B cell (primary cell): ENCODE results near the gene PLCXD3. TPM values are rescaled to one million over a fixed set of nuclear protein-coding genes. Genes with fewer than 3 reads are reported as not detected.

Experiments
- ATAC-seq: fragments of 200-7000 bp; cut with Tn5 transposase; one replicate; pipeline ENCODE4 v1.10.0; 2021; ENCODE audit warnings: low read depth, mild to moderate bottlenecking, moderate number of reproducible peaks, moderate library complexity
- CTCF ChIA-PET: fragments of 350-600 bp; sonication (Branson Sonifier 250); formaldehyde crosslinking; loops from one replicate; lab custom pipeline; 2021; ENCODE audit warnings: antibody characterized with exemption, inconsistent platforms; lab: Charles Lee
- POLR2A ChIA-PET: fragments of 350-600 bp; sonication (Branson Sonifier 250); formaldehyde crosslinking; loops from one replicate; lab custom pipeline; 2021; ENCODE audit warnings: antibody characterized with exemption; lab: Charles Lee
- DNase-seq: peaks from one replicate; pipeline ENCODE4 v3.0.0; 2013
- H2AFZ ChIP-seq: 2 replicates; pipeline ENCODE4 v1.6.1; 2012; ENCODE audit warnings: mild to moderate bottlenecking, low read depth, low read length; ENCODE audit not compliant: insufficient read depth, poor library complexity, severe bottlenecking
- H3K27ac ChIP-seq, 2 donors: 1 replicate in 1 of 2; 2 replicates in 1 of 2; pipeline ENCODE4 v1.5.1; 2012 to 2013; ENCODE audit warnings: low read length in 2 of 2, mild to moderate bottlenecking in 2 of 2, moderate library complexity in 1 of 2
- H3K27me3 ChIP-seq, 4 experiments: fragments of 200-600 bp in 1 of 4; sonication (generic) in 1 of 4; replicated peaks in 1 of 4; 1 replicate in 2 of 4; 2 replicates in 2 of 4; pipeline versions ENCODE4 v1.6.1 to v1.7.0; 2013 to 2016; ENCODE audit warnings: low read length in 3 of 4, mild to moderate bottlenecking in 2 of 4, mixed read lengths in 1 of 4, moderate library complexity in 1 of 4; ENCODE audit not compliant: insufficient read depth in 4 of 4, control insufficient read depth in 3 of 4; ENCODE audit errors: control extremely low read depth in 1 of 4
- H3K36me3 ChIP-seq, 2 experiments: replicated peaks in 1 of 2; 1 replicate in 1 of 2; 2 replicates in 1 of 2; pipeline versions ENCODE4 v1.6.1 to v1.7.1; 2013; ENCODE audit warnings: low read length in 1 of 2; ENCODE audit not compliant: insufficient read depth in 2 of 2, control insufficient read depth in 1 of 2; ENCODE audit errors: control extremely low read depth in 1 of 2, extremely low read depth in 1 of 2
- H3K4me1 ChIP-seq, 2 donors: fragments of 200-600 bp in 1 of 2; sonication (generic) in 1 of 2; 1 replicate in 1 of 2; 2 replicates in 1 of 2; pipeline versions ENCODE4 v1.5.1 to v1.6.1; 2013 to 2017; ENCODE audit warnings: low read length in 2 of 2; ENCODE audit not compliant: control insufficient read depth in 2 of 2, insufficient read depth in 2 of 2
- H3K4me2 ChIP-seq: replicated peaks from 2 replicates; pipeline ENCODE3; 2012; ENCODE audit warnings: mild to moderate bottlenecking, low read depth, low read length; ENCODE audit not compliant: poor library complexity, severe bottlenecking
- H3K4me3 ChIP-seq, 5 experiments: fragments of 200-600 bp in 1 of 5; sonication (generic) in 1 of 5; 1 replicate in 3 of 5; 2 replicates in 2 of 5; pipeline versions ENCODE4 v1.5.1 to v1.7.0; 2011 to 2016; ENCODE audit warnings: low read length in 4 of 5, mild to moderate bottlenecking in 4 of 5, low read depth in 2 of 5, control low read depth in 1 of 5, moderate library complexity in 1 of 5; ENCODE audit not compliant: insufficient read depth in 1 of 5; ENCODE audit errors: control extremely low read depth in 1 of 5, extremely low read depth in 1 of 5
- H3K79me2 ChIP-seq: fragments of 200-600 bp; sonication (generic); one replicate; pipeline ENCODE4 v1.6.0; 2016; ENCODE audit warnings: low read length; ENCODE audit not compliant: control insufficient read depth, insufficient read depth
- H3K9ac ChIP-seq: fragments of 200-600 bp; sonication (generic); 2 replicates; pipeline ENCODE4 v1.6.1; 2017; ENCODE audit warnings: mild to moderate bottlenecking, low read length, moderate library complexity
- H3K9me3 ChIP-seq, 3 donors: one replicate each; pipeline versions ENCODE4 v1.6.1 to v1.7.1; 2013; ENCODE audit warnings: low read length in 2 of 3; ENCODE audit not compliant: control insufficient read depth in 2 of 3, insufficient read depth in 1 of 3; ENCODE audit errors: control extremely low read depth in 1 of 3
- H4K20me1 ChIP-seq: 2 replicates; pipeline ENCODE4 v1.6.0; 2012; ENCODE audit warnings: mild to moderate bottlenecking, low read length; ENCODE audit not compliant: insufficient read depth, control insufficient read depth, poor library complexity, severe bottlenecking
- H3K27ac Mint-ChIP-seq: one replicate; pipeline ENCODE4 v1.8.0; 2021; ENCODE audit warnings: mixed read lengths
- H3K27me3 Mint-ChIP-seq: one replicate; pipeline ENCODE4 v1.8.0; 2021; ENCODE audit warnings: mixed read lengths
- H3K4me1 Mint-ChIP-seq: one replicate; pipeline ENCODE4 v1.8.0; 2021; ENCODE audit warnings: mixed read lengths
- H3K4me3 Mint-ChIP-seq: one replicate; pipeline ENCODE4 v1.8.0; 2021; ENCODE audit warnings: mixed read lengths
- H3K9me3 Mint-ChIP-seq: one replicate; pipeline ENCODE4 v1.8.0; 2022; ENCODE audit warnings: mixed read lengths; ENCODE audit not compliant: insufficient read depth
- EZH2 ChIP-seq: IDR thresholded peaks from 2 replicates; pipeline ENCODE4 v1.6.1; 2012; ENCODE audit warnings: borderline replicate concordance, low read depth, mild to moderate bottlenecking, moderate library complexity, low read length; ENCODE audit not compliant: insufficient read depth, poor library complexity, severe bottlenecking
- WGBS: methylation state at CpG from one replicate; pipeline ENCODE4 v1.1.5; 2013; ENCODE audit warnings: missing lambda C conversion rate; ENCODE audit not compliant: insufficient coverage; 5-methylcytosine and 5-hydroxymethylcytosine counted together
- intact Hi-C: fragments of 100-400 bp; cut with micrococcal nuclease; formaldehyde crosslinking; loops from one replicate; pipeline ENCODE4 v1.10.0; 2022
- polyA plus RNA-seq: library from polyadenylated mRNA; depleted of rRNA; stranded (reverse); fragments of >200 nt; gene quantifications from 2 replicates; pipeline ENCODE4 v1.2.3, GENCODE V29; 2012
- total RNA-seq, 2 donors: library from RNA; stranded (reverse); fragments of 120-200 nt in 1 of 2; gene quantifications; 1 replicate in 1 of 2; 2 replicates in 1 of 2; pipeline versions ENCODE4 v1.2.3 to v1.2.4, GENCODE V29; 2013 to 2022
- TF ChIP-seq, protein P1 (sequence below): fragments of 200-600 bp; IDR thresholded peaks from one replicate; pipeline ENCODE4 v1.8.0; 2022; ENCODE audit warnings: antibody characterized with exemption, mild to moderate bottlenecking

The PLCXD3 gene
- total and polyA plus RNA-seq, 2 donors (not counting 1 experiment from before 2014, with no cell fraction given) = not detected

DNA sequence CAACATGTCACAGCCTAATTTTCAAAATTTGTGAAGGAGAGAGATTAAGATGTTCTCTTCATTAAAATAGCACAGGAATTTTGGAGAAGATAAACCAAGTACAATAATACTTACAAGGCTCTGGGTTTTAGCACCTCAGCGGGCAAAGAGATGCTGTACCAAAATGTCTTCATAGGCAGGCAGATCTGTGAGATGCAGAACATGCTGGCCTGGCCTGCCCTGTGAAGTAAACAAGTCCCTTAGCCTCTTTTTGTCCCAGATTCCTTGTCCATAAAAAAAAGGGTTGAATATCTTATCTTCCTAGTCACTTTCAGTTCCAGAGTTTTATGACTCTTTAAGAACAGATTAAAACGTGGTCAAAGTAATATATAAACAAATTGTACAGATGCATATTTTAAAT, 244.0 kb downstream of the PLCXD3 start:
- Histone ChIP-seq H3K4me3 (no peak overlapping the region), H3K9me3 (no peaks in the 10 kb centered on the region), H3K4me1 (no peaks in the 10 kb centered on the region), H3K9ac (no peak overlapping the region), H4K20me1 (no peaks in the 10 kb centered on the region), H2AFZ (no peak overlapping the region), H3K27me3 (no peaks in the 10 kb centered on the region), H3K36me3 (no peaks in the 10 kb centered on the region), H3K27ac (no peak overlapping the region), H3K79me2 (no peaks in the 10 kb centered on the region), H3K4me2 (no peak overlapping the region)
- H3K4me1 Mint-ChIP-seq = no peaks in the 10 kb centered on the region
- no peak overlapping the region for H3K27ac Mint-ChIP-seq
- no peak for TF ChIP-seq EZH2
- TF ChIP-seq, protein P1, sequence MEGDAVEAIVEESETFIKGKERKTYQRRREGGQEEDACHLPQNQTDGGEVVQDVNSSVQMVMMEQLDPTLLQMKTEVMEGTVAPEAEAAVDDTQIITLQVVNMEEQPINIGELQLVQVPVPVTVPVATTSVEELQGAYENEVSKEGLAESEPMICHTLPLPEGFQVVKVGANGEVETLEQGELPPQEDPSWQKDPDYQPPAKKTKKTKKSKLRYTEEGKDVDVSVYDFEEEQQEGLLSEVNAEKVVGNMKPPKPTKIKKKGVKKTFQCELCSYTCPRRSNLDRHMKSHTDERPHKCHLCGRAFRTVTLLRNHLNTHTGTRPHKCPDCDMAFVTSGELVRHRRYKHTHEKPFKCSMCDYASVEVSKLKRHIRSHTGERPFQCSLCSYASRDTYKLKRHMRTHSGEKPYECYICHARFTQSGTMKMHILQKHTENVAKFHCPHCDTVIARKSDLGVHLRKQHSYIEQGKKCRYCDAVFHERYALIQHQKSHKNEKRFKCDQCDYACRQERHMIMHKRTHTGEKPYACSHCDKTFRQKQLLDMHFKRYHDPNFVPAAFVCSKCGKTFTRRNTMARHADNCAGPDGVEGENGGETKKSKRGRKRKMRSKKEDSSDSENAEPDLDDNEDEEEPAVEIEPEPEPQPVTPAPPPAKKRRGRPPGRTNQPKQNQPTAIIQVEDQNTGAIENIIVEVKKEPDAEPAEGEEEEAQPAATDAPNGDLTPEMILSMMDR = no peak
- ChIA-PET POLR2A (no interaction called here), CTCF (interaction anchor here (1.0 kb wide), 1 partner anchor 10 kb away, joined by 3 read pairs; no protein-coding TSS in a partner anchor)
- H3K27me3 Mint-ChIP-seq = peaks cover 5% of the 10 kb centered on the region
- H3K4me3 Mint-ChIP-seq = no peak overlapping the region
- no peaks in the 10 kb centered on the region for H3K9me3 Mint-ChIP-seq
- intact Hi-C loops = no loop called here
- ATAC-seq (no peak), DNase-seq (no peak)
- WGBS = no CpG with 5 or more reads among the region's 2 CpGs

DNA sequence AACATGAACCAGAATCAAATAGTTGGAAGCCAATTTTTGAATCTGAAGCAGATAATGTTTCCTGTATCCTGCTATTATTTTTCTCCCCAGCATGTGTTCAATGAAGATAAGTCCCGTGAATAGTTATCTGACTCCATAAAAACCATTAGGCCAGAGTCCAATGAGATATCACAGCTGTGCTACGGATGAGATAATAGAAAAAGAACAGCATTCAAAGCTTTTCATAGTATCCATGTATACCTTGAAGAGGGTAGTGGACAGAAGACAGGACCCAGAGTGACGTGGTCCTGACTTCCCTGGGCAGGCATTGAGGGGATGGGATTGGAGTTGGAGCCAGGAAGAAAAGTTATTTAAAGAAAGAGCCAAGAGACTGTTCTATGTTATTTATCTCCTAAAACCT, 246.4 kb downstream of the PLCXD3 start:
- H3K4me3 ChIP-seq = no peak overlapping the region
- H3K9me3 Mint-ChIP-seq = no peaks in the 10 kb centered on the region
- no peaks in the 10 kb centered on the region for H3K4me1 ChIP-seq
- H3K9ac ChIP-seq = no peak overlapping the region
- no peak overlapping the region for H2AFZ ChIP-seq
- H3K27ac Mint-ChIP-seq = no peak overlapping the region
- H3K4me2 ChIP-seq = no peak overlapping the region
- DNase-seq = no peak
- H4K20me1 ChIP-seq = no peaks in the 10 kb centered on the region
- no peak overlapping the region for H3K4me3 Mint-ChIP-seq
- H3K4me1 Mint-ChIP-seq = no peaks in the 10 kb centered on the region
- H3K36me3 ChIP-seq = no peaks in the 10 kb centered on the region
- H3K79me2 ChIP-seq = no peaks in the 10 kb centered on the region
- WGBS = no CpG with 5 or more reads among the region's 3 CpGs
- H3K9me3 ChIP-seq = no peaks in the 10 kb centered on the region
- intact Hi-C loops = no loop called here
- ChIA-PET POLR2A (no interaction called here), CTCF (no interaction called here)
- peaks cover 5% of the 10 kb centered on the region for H3K27me3 Mint-ChIP-seq
- no peak for ATAC-seq
- H3K27me3 ChIP-seq = no peaks in the 10 kb centered on the region
- TF ChIP-seq EZH2 = no peak
- TF ChIP-seq, protein P1 = no peak
- H3K27ac ChIP-seq = no peak overlapping the region
